OCI-LY7 (cell line): ENCODE measurements around the gene TTC13.

ENCODE experiments used
- CTCF ChIP-seq: fragments of 200-600 bp; sonication (generic); conservative IDR thresholded peaks from 2 replicates; pipeline ENCODE4 v1.5.1; 2014; ENCODE audit warnings: mild to moderate bottlenecking, antibody characterized with exemption, low read length, moderate library complexity, mixed read lengths
- EZH2phosphoT487 ChIP-seq: fragments of 200-600 bp; sonication (generic); IDR thresholded peaks from 2 replicates; pipeline ENCODE4 v1.6.1; 2018; ENCODE audit warnings: low read depth, borderline replicate concordance, mild to moderate bottlenecking, mixed run types, antibody characterized with exemption, low read length, moderate library complexity, mixed read lengths

GRCh38 chr1:230935852-230936251 is 42.8 kb downstream of the TTC13 start:
- TF ChIP-seq CTCF: no peak
- no peak for TF ChIP-seq EZH2phosphoT487
